Hepatocyte (in vitro differentiated cells): ENCODE results near the gene TXNDC2. TPM values are rescaled to one million over a fixed set of nuclear protein-coding genes. Genes with fewer than 3 reads are reported as not detected.

Experiments
- DNase-seq: peaks from one replicate; pipeline ENCODE4 v3.0.0-alpha.2; 2016; ENCODE audit warnings: low spot score
- H2AFZ ChIP-seq: fragments of 200-600 bp; sonication (generic); 2 replicates; pipeline ENCODE4 v1.6.0; 2016; ENCODE audit warnings: antibody characterized with exemption, mild to moderate bottlenecking
- H3K27ac ChIP-seq: fragments of 200-600 bp; sonication (generic); 2 replicates; pipeline ENCODE4 v1.5.1; 2016; ENCODE audit warnings: mild to moderate bottlenecking
- H3K27me3 ChIP-seq: fragments of 200-600 bp; sonication (generic); 2 replicates; pipeline ENCODE4 v1.6.1; 2016
- H3K36me3 ChIP-seq: fragments of 200-600 bp; sonication (generic); replicated peaks from 2 replicates; pipeline ENCODE4 v1.5.1; 2016; ENCODE audit warnings: low read depth; ENCODE audit not compliant: insufficient read depth
- H3K4me1 ChIP-seq: fragments of 200-600 bp; sonication (generic); 2 replicates; pipeline ENCODE4 v1.5.1; 2016; ENCODE audit warnings: mild to moderate bottlenecking, moderate library complexity; ENCODE audit not compliant: insufficient read depth
- H3K4me2 ChIP-seq: fragments of 200-600 bp; sonication (generic); 2 replicates; pipeline ENCODE4 v1.6.0; 2016
- H3K4me3 ChIP-seq: fragments of 200-600 bp; sonication (generic); 2 replicates; pipeline ENCODE4 v1.5.1; 2016; ENCODE audit warnings: mild to moderate bottlenecking
- H3K79me2 ChIP-seq: fragments of 200-600 bp; sonication (generic); 2 replicates; pipeline ENCODE4 v1.6.0; 2017; ENCODE audit warnings: mild to moderate bottlenecking
- H3K9me2 ChIP-seq: fragments of 200-600 bp; sonication (generic); replicated peaks from 2 replicates; pipeline ENCODE4 v1.6.0; 2017; ENCODE audit warnings: mild to moderate bottlenecking; ENCODE audit not compliant: insufficient read depth
- H3K9me3 ChIP-seq: fragments of 200-600 bp; sonication (generic); 2 replicates; pipeline ENCODE4 v1.5.1; 2016; ENCODE audit warnings: low read depth, mild to moderate bottlenecking
- H4K20me1 ChIP-seq: fragments of 200-600 bp; sonication (generic); 2 replicates; pipeline ENCODE4 v1.6.0; 2016; ENCODE audit warnings: mild to moderate bottlenecking; ENCODE audit not compliant: insufficient read depth, poor library complexity, severe bottlenecking
- CTCF ChIP-seq: fragments of 200-600 bp; sonication (generic); IDR thresholded peaks from 2 replicates; pipeline ENCODE4 v1.5.1; 2016; ENCODE audit warnings: antibody characterized with exemption, mild to moderate bottlenecking; ENCODE audit not compliant: poor library complexity
- EZH2 ChIP-seq: fragments of 200-600 bp; sonication (generic); IDR thresholded peaks from 2 replicates; pipeline ENCODE4 v1.6.1; 2016; ENCODE audit warnings: antibody characterized with exemption, mild to moderate bottlenecking, borderline replicate concordance
- EZH2phosphoT487 ChIP-seq: fragments of 200-600 bp; sonication (generic); IDR thresholded peaks from one replicate; pipeline ENCODE4 v1.6.1; 2018; ENCODE audit warnings: antibody characterized with exemption, mild to moderate bottlenecking, low read depth, moderate library complexity; ENCODE audit not compliant: unreplicated experiment, severe bottlenecking
- WGBS: methylation state at CpG from one replicate; pipeline ENCODE4 v1.1.6; 2016; ENCODE audit warnings: low lambda C conversion rate; ENCODE audit errors: missing lambda C conversion rate; 5-methylcytosine and 5-hydroxymethylcytosine counted together
- polyA plus RNA-seq: library from polyadenylated mRNA; unstranded; fragments of >200 nt; fragmentation: Nextera tagmentation; extraction: Ambion mirVana; gene quantifications from 2 replicates; pipeline ENCODE4 v1.2.1, GENCODE V29; 2016
- total RNA-seq: library from RNA; depleted of rRNA; stranded (reverse); fragments of >200 nt; gene quantifications from 2 replicates; pipeline ENCODE4 v1.2.3, GENCODE V29; 2014

The TXNDC2 gene
- total and polyA plus RNA-seq, 2 experiments from 2014 or later: 0.41 TPM; not detected in 1

- no peaks in the 10 kb centered on the region for H3K36me3 ChIP-seq
- H3K4me1 ChIP-seq: peaks cover 25% of the 10 kb centered on the region
- H3K27me3 ChIP-seq: no peaks in the 10 kb centered on the region
- H3K27ac ChIP-seq: peak overlapping the region; percentile 75
- H2AFZ ChIP-seq: no peak overlapping the region
- H3K4me2 ChIP-seq: peak overlapping the region; percentile 30
- WGBS: 43% methylated on average over 9 of the region's 9 CpGs
- no peaks in the 10 kb centered on the region for H4K20me1 ChIP-seq
- TF ChIP-seq CTCF (no peak), EZH2phosphoT487 (no peak), EZH2 (no peak)
- H3K9me3 ChIP-seq: no peaks in the 10 kb centered on the region
- H3K79me2 ChIP-seq: no peaks in the 10 kb centered on the region
- no peak overlapping the region for H3K4me3 ChIP-seq
- peak; percentile 70 for DNase-seq
- no peaks in the 10 kb centered on the region for H3K9me2 ChIP-seq
Observed at GRCh38 chr18:9869715-9870430, 15.9 kb upstream of the TXNDC2 start.

DNA sequence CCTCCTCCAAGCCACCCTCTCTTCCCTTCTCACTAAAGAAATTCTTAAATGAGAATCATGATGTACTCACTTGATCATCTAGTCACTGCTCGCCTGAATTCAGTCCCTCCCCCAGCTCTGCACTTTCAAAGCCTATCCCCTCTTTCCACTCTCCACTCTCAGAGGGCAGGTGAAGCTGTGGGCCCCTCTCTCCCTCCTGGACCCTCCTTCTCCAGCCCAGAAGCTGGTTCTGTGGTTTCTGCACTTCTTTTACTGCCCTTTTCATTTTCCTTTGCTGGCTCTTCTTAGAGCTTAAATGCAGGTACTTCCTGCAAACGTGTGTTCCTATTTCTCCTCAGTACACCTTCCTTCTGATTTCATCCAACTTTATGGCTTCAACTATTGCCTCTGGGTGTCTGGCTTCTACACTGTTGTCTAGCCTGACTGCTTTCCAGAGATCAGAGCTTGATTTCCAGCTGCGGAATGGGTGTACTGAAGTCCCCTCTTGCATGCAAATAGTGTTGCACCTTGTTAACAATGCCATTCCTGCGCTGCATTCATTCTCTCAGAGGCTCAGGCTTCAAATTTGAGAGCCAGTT is 15.3 kb upstream of the TXNDC2 start:
- peak overlapping the region; percentile 75 for H3K27ac ChIP-seq

GRCh38 chr18:9871244-9871746 is 14.5 kb upstream of the TXNDC2 start:
- TF ChIP-seq CTCF: no peak
- TF ChIP-seq EZH2: no peak
- H3K4me3 ChIP-seq: no peak overlapping the region
- no peaks in the 10 kb centered on the region for H3K27me3 ChIP-seq
- H3K27ac ChIP-seq: no peak overlapping the region
- H3K36me3 ChIP-seq: no peaks in the 10 kb centered on the region
- H3K4me1 ChIP-seq: peaks cover 30% of the 10 kb centered on the region
- no peaks in the 10 kb centered on the region for H4K20me1 ChIP-seq
- no peaks in the 10 kb centered on the region for H3K9me3 ChIP-seq
- DNase-seq: no peak
- no peaks in the 10 kb centered on the region for H3K79me2 ChIP-seq
- no peak overlapping the region for H2AFZ ChIP-seq
- 80% methylated on average over 6 of the region's 6 CpGs for WGBS
- no peak overlapping the region for H3K4me2 ChIP-seq
- H3K9me2 ChIP-seq: no peaks in the 10 kb centered on the region

More for the DNA sequence above, 15.3 kb upstream of the TXNDC2 start:
- WGBS: 48% methylated on average over 4 of the region's 4 CpGs
- Histone ChIP-seq H3K27me3 (no peaks in the 10 kb centered on the region), H3K4me3 (no peak overlapping the region), H3K4me1 (peaks cover 25% of the 10 kb centered on the region), H3K9me2 (no peaks in the 10 kb centered on the region), H3K36me3 (no peaks in the 10 kb centered on the region), H3K79me2 (no peaks in the 10 kb centered on the region), H2AFZ (no peak overlapping the region), H4K20me1 (no peaks in the 10 kb centered on the region), H3K9me3 (no peaks in the 10 kb centered on the region), H3K4me2 (peak overlapping the region; percentile 30)
- no peak for DNase-seq
- TF ChIP-seq CTCF (no peak), EZH2phosphoT487 (no peak), EZH2 (no peak)
